ENCODE data around the gene MIXL1.
"Not testable (repeated sequence)": the region's sequence is repeated elsewhere in the genome, so short reads cannot be mapped to it uniquely, and the experiment has no call there.

MIXL1 gene

GRCh38 chr1:226236826-226237225, 13.4 kb downstream of the MIXL1 start:
- ATAC-seq, result no peak
- Mint-ChIP-seq H3K4me1 (peaks cover 14% of the 10 kb centered on the region), H3K27ac (no peak overlapping the region), H3K9me3 (no peaks in the 10 kb centered on the region), H3K27me3 (no peaks in the 10 kb centered on the region), H3K4me3 (no peak overlapping the region), H3K36me3 (peaks cover 27% of the 10 kb centered on the region)

GRCh38 chr1:226239421-226239820, 16.0 kb downstream of the MIXL1 start:
- Mint-ChIP-seq H3K27me3 (no peaks in the 10 kb centered on the region), H3K36me3 (peaks cover 27% of the 10 kb centered on the region), H3K27ac (no peak overlapping the region), H3K4me1 (peaks cover 12% of the 10 kb centered on the region), H3K4me3 (no peak overlapping the region), H3K9me3 (no peaks in the 10 kb centered on the region)
- ATAC-seq, result no peak

- Mint-ChIP-seq H3K4me3 (no peak overlapping the region), H3K4me1 (peaks cover 11% of the 10 kb centered on the region), H3K9me3 (no peaks in the 10 kb centered on the region), H3K27me3 (no peaks in the 10 kb centered on the region), H3K36me3 (peaks cover 18% of the 10 kb centered on the region), H3K27ac (no peak overlapping the region)
- peak; percentile 55 for ATAC-seq
These were observed 24.6 kb downstream of the MIXL1 start for GRCh38 chr1:226248091-226248490.

DNA sequence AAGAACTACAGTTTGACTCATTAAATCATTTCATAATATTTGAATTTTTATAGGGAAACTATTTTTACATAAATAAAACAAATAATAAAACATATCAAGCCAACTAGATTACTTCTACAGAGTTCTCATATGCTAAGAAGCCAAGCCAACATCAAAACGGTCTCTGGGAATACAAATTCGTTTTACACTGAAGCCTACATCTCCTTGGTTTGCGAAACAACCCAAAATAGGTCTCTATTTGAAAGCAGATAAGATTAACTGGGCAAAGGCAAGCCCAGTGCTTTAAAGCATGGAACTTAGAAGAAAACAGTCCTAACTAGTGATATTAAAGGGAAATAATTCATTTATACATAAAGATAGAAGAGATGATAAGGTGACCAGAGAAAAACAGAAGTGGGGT, 25.3 kb downstream of the MIXL1 start:
- Mint-ChIP-seq H3K4me3 (no peak overlapping the region), H3K4me1 (peaks cover 11% of the 10 kb centered on the region), H3K27me3 (no peaks in the 10 kb centered on the region), H3K9me3 (no peaks in the 10 kb centered on the region), H3K36me3 (peaks cover 18% of the 10 kb centered on the region), H3K27ac (no peak overlapping the region)
- no peak for ATAC-seq

DNA sequence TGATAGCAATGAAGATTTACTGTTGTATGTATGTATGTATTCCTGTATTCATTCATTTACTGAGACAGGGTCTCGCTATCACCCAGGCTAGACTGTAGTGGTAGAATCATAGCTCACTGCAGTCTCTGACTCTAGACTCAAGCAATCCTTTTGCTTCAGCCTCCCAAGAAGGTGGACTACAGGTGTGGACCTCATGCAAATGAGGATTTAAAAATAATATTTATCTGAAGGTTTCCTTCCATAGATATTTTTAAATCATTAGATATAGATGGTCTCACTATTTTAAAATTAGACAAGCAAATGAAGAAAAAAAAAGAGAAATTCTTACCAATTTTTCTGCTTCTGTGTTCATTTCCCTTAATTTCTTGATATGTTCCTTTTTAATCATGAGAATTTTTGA, 27.0 kb downstream of the MIXL1 start:
- no peak overlapping the region for H3K4me3 Mint-ChIP-seq

DNA sequence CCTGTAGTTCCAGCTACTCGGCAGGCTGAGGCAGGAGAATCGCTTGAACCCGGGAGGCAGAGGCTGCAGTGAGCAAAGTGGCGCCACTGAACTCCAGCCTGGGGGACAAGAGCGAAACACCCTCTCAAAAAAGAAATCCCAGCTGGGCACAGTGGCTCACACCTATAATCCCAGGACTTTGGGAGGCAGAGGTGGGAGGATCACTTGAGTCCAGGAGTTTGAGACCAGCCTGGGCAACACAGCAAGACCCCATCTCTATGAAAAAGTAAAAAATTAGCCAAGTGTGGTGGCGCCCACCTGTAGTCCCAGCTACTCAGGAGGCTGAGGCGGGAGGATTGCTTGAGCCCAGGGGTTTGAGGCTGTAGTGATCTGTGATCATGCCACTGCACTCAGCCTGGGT, 29.4 kb downstream of the MIXL1 start:
- H3K4me1 Mint-ChIP-seq, ATAC-seq, H3K27me3 Mint-ChIP-seq, H3K4me3 Mint-ChIP-seq, H3K9me3 Mint-ChIP-seq, H3K27ac Mint-ChIP-seq: not testable (repeated sequence)
- H3K36me3 Mint-ChIP-seq, result peaks cover 19% of the 10 kb centered on the region

More for the DNA sequence above, 27.0 kb downstream of the MIXL1 start:
- no peak overlapping the region for H3K27ac Mint-ChIP-seq
- H3K27me3 Mint-ChIP-seq, result no peaks in the 10 kb centered on the region
- peaks cover 11% of the 10 kb centered on the region for H3K4me1 Mint-ChIP-seq
- H3K36me3 Mint-ChIP-seq, result peaks cover 24% of the 10 kb centered on the region
- H3K9me3 Mint-ChIP-seq, result no peaks in the 10 kb centered on the region
- ATAC-seq, result no peak

GRCh38 chr1:226253933-226254332, 30.5 kb downstream of the MIXL1 start:
- Mint-ChIP-seq H3K27me3 (no peaks in the 10 kb centered on the region), H3K9me3 (no peaks in the 10 kb centered on the region), H3K27ac (no peak overlapping the region), H3K4me3 (no peak overlapping the region), H3K36me3 (peaks cover 19% of the 10 kb centered on the region), H3K4me1 (peaks cover 5% of the 10 kb centered on the region)
- no peak for ATAC-seq

DNA sequence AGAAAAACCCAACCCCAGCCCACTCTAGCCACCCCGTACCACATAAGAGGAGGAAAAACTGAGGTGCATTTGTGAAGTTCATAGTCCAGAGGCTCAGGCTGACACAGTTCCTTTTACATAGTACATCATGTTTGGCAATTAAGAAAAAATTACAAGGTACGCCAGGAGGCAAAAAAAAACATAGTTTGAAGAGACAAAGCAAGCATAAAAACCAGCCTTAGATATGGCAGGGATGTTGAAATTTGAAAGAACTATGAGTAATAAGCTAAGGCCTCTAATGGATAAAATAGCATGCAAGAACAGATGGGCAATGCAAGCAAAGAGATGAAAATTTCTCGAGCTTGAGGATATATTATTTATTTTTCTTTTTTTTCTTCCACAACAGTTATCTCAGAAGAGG, 31.9 kb downstream of the MIXL1 start:
- H3K27me3 Mint-ChIP-seq, result no peaks in the 10 kb centered on the region
- H3K9me3 Mint-ChIP-seq, result peaks cover 3% of the 10 kb centered on the region
- H3K4me1 Mint-ChIP-seq, result peaks cover 1% of the 10 kb centered on the region
- peaks cover 27% of the 10 kb centered on the region for H3K36me3 Mint-ChIP-seq
- no peak overlapping the region for H3K4me3 Mint-ChIP-seq
- H3K27ac Mint-ChIP-seq, result no peak overlapping the region
- ATAC-seq, result no peak

GRCh38 chr1:226261818-226262217, 38.4 kb downstream of the MIXL1 start:
- no peak for ATAC-seq
- H3K27me3 Mint-ChIP-seq, result no peaks in the 10 kb centered on the region
- H3K36me3 Mint-ChIP-seq, result peaks cover 41% of the 10 kb centered on the region
- H3K4me3 Mint-ChIP-seq, result no peak overlapping the region
- peaks cover 3% of the 10 kb centered on the region for H3K9me3 Mint-ChIP-seq
- no peak overlapping the region for H3K27ac Mint-ChIP-seq
- H3K4me1 Mint-ChIP-seq, result no peaks in the 10 kb centered on the region

DNA sequence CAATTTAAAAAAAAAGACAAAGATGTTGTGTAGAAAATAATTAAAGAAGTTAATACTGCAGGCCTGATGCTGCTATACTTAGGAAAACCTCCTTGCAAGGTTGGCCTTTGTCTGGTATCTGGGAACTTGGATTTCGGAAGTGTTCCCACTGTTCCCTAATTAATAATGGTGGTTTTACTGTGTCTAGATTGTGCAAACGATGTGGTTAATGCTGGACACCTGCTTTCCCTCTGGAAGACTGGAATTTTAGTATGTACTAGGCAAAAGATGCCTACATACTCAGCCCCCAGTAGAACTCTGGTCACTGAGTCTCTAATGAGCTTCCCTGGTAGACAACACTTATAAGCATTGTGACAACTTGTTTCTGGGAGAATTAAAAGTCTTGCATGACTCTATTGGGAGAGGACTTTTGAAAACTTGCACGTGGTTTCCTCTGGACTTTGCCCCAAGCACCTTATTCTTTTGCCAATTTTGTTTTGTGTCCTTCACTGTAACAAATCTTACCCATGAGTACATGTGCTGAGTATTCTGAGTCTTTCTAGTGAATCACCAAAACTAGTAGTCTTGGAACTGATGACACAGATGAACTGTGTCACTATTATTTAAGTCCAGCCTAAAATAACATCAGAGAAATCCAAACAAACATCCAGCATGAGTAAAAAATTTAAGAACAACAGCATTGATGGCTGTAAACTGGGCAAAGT, 45.1 kb downstream of the MIXL1 start:
- Mint-ChIP-seq H3K27ac (no peak overlapping the region), H3K36me3 (no peaks in the 10 kb centered on the region), H3K4me1 (no peaks in the 10 kb centered on the region), H3K27me3 (no peaks in the 10 kb centered on the region), H3K4me3 (no peak overlapping the region), H3K9me3 (no peaks in the 10 kb centered on the region)
- ATAC-seq, result no peak

GRCh38 chr1:226272233-226272902, 48.9 kb downstream of the MIXL1 start:
- not testable (repeated sequence) for ATAC-seq, H3K36me3 Mint-ChIP-seq, H3K27me3 Mint-ChIP-seq, H3K4me3 Mint-ChIP-seq, H3K27ac Mint-ChIP-seq, H3K4me1 Mint-ChIP-seq, H3K9me3 Mint-ChIP-seq

DNA sequence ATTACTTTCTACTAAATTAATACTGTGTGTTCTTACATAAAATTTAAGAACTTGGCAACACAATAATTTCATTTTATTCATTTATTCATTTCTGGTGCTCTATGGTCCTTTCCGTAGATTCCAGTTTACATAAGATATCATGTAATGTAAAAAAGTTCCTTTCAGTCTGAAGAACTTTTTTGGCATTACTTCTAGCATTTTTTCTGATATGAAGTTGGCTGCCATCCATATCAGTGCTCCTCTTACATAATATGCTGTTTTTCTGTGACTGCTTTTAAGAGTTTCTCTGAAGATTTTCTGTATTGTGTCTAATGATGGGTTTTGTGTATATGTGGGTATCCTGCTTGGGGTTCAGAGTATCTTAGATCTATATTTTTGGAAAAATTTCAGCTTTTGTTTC, 50.7 kb downstream of the MIXL1 start:
- H3K36me3 Mint-ChIP-seq, result peaks cover 8% of the 10 kb centered on the region
- H3K9me3 Mint-ChIP-seq, result no peaks in the 10 kb centered on the region
- no peaks in the 10 kb centered on the region for H3K27me3 Mint-ChIP-seq
- ATAC-seq, result no peak
- H3K27ac Mint-ChIP-seq, result no peak overlapping the region
- H3K4me3 Mint-ChIP-seq, result no peak overlapping the region
- H3K4me1 Mint-ChIP-seq, result no peaks in the 10 kb centered on the region

DNA sequence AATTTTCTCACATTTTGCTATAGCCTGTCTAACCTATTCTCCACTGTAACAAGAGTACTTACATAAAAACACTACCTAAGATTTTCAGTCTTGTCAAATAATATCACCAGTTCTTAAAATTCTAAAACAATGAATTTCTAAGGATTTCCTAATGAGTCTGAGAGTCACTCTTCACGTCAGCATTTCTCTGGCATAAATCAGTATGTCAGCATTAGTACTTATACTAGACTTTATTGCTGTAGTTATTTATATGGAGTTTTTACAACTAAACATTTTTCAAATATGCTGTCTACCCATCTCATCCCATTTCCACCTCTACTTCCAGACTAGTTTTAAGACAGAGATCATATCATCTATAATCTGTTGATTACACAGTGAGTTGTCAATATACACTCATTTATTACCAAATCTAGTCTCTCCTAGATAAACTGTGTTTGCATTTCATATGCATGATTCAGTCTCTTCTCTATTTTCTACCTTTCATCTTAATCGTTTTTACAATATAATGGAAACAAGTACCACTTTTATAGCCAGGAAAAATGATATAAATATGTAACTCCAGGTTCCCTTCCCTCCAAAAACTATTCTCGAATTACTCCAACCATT, 52.7 kb downstream of the MIXL1 start:
- Mint-ChIP-seq H3K27me3 (no peaks in the 10 kb centered on the region), H3K9me3 (no peaks in the 10 kb centered on the region), H3K27ac (no peak overlapping the region), H3K4me3 (no peak overlapping the region), H3K36me3 (peaks cover 8% of the 10 kb centered on the region), H3K4me1 (peaks cover 7% of the 10 kb centered on the region)
- no peak for ATAC-seq
